HG02885 (cell line): ENCODE results near the gene SUSD4.

Source experiments
- ATAC-seq: cut with Tn5 transposase; IDR thresholded peaks from one replicate; pipeline ENCODE4 v1.9.1; 2021; ENCODE audit warnings: mild to moderate bottlenecking; ENCODE audit not compliant: unreplicated experiment, poor library complexity

SUSD4 gene

GRCh38 chr1:223363057-223363855, 720 bp downstream of the SUSD4 start:
- no peak for ATAC-seq

- ATAC-seq: no peak
Measured at GRCh38 chr1:223358826-223359225, 5.2 kb downstream of the SUSD4 start.

GRCh38 chr1:223355699-223356098, 8.3 kb downstream of the SUSD4 start:
- no peak for ATAC-seq

GRCh38 chr1:223353939-223354338, 10.0 kb downstream of the SUSD4 start:
- ATAC-seq: no peak

GRCh38 chr1:223352944-223353343, 11.0 kb downstream of the SUSD4 start:
- ATAC-seq: no peak

- no peak for ATAC-seq
Measured at GRCh38 chr1:223350361-223350908, 13.5 kb downstream of the SUSD4 start.

GRCh38 chr1:223349241-223349640, 14.7 kb downstream of the SUSD4 start:
- ATAC-seq: no peak

- no peak for ATAC-seq
Measured at GRCh38 chr1:223348439-223348838, 15.5 kb downstream of the SUSD4 start.

- no peak for ATAC-seq
Measured at GRCh38 chr1:223347583-223347982, 16.4 kb downstream of the SUSD4 start.

GRCh38 chr1:223346311-223346710, 17.7 kb downstream of the SUSD4 start:
- ATAC-seq: no peak

- no peak for ATAC-seq
Measured at GRCh38 chr1:223345720-223346119, 18.3 kb downstream of the SUSD4 start.

GRCh38 chr1:223344491-223344890, 19.5 kb downstream of the SUSD4 start:
- ATAC-seq: no peak

- no peak for ATAC-seq
Measured at GRCh38 chr1:223343692-223344091, 20.3 kb downstream of the SUSD4 start.

GRCh38 chr1:223341121-223341520, 22.9 kb downstream of the SUSD4 start:
- no peak for ATAC-seq

- no peak for ATAC-seq
Measured at GRCh38 chr1:223340637-223341036, 23.3 kb downstream of the SUSD4 start.

GRCh38 chr1:223339861-223340260, 24.1 kb downstream of the SUSD4 start:
- ATAC-seq: no peak

- no peak for ATAC-seq
Measured at GRCh38 chr1:223338811-223339746, 24.9 kb downstream of the SUSD4 start.

GRCh38 chr1:223337174-223337869, 26.7 kb downstream of the SUSD4 start:
- no peak for ATAC-seq

- no peak for ATAC-seq
Measured at GRCh38 chr1:223334156-223334555, 29.8 kb downstream of the SUSD4 start.

- ATAC-seq: no peak
Measured at GRCh38 chr1:223332997-223333396, 31.0 kb downstream of the SUSD4 start.
